GM18517 (cell line): ENCODE data around the gene POR.

Experiments
- ATAC-seq: cut with Tn5 transposase; IDR thresholded peaks from one replicate; pipeline ENCODE4 v1.9.1; 2021; ENCODE audit warnings: mild to moderate bottlenecking, moderate library complexity; ENCODE audit not compliant: unreplicated experiment

Gene POR

DNA sequence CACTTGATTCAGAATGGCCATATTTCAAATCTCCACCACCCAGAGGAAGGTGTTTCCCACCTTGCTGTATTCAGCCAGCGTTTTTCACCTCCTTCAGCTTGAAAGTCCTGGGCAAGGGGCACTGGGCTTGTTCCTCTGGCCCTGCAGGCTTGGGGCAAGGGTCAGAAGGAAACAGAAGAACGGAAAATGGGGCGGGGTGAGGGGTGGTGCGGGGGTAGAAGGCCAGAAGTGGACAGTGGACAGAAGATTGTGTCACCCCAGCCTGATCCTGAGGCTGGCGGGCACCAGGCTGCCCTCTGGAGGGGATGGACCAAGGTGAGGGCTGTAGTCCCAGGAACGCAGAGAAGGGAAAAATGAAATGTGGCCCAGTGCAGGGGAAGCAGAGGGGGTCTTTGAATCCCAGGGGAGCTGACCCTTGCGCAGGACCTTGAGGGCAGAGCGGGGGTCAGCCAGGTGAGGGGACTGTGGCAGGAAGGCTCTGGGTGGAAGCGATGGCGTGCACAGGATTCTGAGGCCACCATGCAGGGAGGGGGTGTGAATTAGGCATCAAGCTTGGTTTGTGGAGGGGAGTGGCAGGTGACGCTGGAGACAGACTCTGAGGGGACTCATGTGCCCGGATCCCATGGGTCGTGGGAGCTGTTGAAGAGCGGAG, 56.5 kb downstream of the POR start:
- ATAC-seq = no peak

DNA sequence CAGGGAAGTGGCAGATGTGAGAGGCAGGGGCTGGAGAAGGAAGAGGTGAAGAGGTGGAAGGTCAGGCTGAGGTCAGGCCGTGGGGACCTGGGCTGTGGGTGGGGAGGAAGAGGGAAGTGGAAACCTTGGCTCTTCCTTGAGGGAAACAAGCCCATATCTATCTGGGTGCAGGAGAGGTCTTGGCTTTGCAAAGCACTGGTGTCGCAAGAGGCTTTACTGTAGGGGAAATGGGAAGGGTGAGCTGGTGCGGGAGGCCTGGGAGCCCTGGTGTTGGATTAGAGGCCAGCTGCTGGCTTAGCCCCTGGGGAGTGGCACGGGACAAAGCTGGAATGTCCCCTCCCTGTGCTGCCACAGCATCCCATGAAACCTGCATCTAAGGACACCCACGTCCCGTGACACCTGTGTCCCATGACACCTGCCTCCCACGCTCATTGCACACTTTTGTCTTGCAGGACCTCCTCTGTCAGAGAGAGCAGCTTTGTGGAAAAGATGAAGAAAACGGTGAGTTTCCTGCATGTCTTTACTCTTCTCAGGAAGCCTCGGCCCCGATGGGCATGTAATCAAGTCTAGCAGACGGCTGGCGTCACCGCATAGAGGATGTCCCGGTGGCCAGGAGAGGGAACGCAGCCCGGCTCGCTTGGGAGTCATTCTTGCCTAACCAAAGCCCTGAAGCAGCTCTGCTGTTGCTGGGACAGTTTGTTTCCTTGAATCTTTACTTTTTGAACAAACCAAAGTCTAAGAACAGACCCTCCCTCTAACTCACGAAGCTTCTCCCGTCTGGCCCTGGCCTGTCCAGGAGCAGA, 57.2 kb downstream of the POR start:
- no peak for ATAC-seq

DNA sequence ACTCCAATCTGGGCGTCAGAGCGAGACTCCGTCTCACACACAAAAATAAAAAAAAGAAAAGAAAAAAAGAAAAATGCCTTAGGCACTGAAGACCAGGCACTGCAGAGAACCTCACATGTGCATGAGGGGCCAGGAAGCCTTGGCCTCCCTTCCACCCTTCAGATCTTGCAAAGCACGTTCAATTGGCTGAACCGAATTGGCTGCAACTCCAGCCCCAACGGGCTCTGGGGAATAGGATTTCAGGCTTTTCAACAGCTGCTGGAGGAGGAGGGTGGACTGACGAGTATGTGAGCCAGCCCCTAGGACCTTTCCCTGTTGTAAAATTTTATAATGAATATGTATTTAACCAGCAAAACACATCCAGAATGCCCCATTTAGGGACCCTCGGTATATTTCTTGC, 62.8 kb downstream of the POR start:
- no peak for ATAC-seq

- ATAC-seq = no peak
Measured at GRCh38 chr7:75979759-75980429, 64.9 kb downstream of the POR start.

DNA sequence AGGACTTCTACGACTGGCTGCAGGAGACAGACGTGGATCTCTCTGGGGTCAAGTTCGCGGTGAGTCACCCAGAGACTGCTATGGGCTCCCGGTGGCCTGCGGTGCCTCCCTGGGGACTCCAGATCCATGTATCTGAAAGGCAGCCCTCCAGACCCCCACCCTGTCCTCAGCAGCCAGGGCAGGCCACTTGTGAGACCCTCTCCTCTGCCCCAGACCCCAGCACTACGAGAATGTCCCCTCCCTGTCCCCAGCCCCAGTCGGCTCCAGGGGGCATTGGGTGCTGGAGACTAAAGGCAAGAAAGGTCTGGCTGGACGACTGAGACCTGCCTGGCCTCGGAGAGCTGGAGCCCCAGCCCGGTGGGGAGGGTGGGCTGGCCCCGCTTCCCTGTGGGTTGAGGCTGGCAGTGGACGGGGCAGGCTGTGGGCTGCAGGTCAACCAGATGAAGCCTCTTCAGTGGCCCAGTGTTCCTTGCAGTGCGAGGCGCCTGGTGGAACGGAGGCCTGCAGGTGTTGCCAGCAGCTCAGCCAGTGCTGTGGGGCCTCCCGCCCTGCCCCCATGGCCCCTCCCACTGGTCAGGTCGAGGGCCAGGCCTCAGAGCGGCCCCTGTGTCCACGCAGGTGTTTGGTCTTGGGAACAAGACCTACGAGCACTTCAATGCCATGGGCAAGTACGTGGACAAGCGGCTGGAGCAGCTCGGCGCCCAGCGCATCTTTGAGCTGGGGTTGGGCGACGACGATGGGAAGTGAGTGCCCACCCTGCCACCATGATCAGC, 65.7 kb downstream of the POR start:
- no peak for ATAC-seq

DNA sequence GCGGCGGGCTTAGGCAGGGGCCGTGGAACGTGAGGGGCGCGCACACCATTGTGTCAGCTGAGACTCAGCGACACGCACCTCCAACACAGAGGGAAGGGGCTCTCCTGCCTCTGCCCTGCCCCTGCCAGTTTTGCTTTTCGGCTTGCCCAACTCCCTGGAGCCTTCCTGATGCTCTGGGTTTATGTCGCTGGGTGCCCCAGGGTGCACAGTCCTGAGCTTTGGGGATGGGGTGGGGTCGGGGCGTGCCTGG, 66.2 kb downstream of the POR start:
- no peak for ATAC-seq

- no peak for ATAC-seq
Measured at GRCh38 chr7:75981453-75982305, 66.7 kb downstream of the POR start.

GRCh38 chr7:75982306-75983064, 67.5 kb downstream of the POR start:
- no peak for ATAC-seq

GRCh38 chr7:75983471-75984129, 68.6 kb downstream of the POR start:
- ATAC-seq = no peak

DNA sequence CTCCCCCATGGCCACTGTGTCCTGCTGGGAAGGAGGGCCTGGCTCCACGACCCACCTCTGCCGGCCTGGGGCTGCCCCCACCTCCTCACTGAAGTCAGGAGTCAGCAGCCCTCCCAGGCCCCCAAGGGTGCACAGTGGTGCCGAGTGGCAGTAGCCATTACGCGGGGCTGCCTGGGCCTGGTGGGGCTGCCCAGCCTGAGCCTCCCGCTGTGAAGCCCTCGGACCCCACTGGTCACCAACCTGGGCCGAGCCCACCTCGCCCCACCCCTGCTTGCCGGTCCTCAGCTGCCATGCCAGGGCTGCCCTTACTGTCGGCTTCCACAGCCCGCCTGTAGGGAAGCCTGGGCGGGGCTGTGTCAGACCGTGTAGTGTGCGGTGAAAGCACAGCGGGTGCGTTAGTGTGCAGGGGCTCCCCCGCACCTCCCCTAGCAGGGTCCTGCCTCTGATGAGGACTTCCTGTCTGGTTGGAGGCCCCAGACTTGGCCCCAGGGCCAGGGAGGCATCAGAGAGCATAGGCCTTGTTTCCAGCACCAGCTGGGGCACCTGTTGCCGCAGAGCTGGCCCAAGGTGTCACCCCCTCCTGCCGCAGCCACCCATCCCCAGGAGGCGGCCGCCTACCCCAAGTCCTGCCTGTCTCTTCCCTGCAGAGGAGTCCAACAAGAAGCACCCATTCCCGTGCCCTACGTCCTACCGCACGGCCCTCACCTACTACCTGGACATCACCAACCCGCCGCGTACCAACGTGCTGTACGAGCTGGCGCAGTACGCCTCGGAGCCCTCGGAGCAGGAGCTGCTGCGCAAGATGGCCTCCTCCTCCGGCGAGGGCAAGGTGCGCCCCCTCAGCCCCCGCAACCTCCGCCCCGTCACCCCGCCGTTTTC, 69.4 kb downstream of the POR start:
- ATAC-seq = no peak

DNA sequence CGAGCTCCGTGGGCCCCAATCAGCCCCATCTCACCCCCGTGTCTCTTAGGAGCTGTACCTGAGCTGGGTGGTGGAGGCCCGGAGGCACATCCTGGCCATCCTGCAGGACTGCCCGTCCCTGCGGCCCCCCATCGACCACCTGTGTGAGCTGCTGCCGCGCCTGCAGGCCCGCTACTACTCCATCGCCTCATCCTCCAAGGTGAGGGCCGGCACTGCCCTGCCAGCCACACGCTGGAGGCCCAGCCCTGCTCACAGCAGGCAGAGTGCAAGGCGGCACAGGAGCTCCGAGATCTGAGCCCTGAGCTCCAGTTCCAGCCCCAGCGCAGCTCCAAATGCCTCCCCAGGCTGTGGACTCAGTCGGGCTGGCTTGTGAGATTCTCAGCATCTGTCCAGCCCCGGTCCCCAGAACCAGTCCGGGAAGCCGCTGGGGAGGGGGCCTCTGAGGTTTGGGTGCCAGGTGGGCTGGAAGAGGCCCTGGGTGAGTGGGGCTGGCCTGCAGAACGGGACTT, 70.1 kb downstream of the POR start:
- ATAC-seq = no peak

DNA sequence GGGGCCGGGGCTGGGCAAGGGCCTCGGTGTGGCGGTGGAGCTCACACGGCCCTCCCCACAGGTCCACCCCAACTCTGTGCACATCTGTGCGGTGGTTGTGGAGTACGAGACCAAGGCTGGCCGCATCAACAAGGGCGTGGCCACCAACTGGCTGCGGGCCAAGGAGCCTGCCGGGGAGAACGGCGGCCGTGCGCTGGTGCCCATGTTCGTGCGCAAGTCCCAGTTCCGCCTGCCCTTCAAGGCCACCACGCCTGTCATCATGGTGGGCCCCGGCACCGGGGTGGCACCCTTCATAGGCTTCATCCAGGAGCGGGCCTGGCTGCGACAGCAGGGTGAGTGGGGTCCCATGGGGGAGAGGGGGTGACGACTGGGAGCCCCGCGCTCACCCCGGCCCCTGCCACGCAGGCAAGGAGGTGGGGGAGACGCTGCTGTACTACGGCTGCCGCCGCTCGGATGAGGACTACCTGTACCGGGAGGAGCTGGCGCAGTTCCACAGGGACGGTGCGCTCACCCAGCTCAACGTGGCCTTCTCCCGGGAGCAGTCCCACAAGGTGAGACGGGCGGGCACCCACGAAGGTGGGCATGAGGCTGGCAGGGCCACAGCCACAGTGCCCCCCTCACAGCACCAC, 70.7 kb downstream of the POR start:
- no peak for ATAC-seq

- no peak for ATAC-seq
Measured at GRCh38 chr7:75986147-75986781, 71.3 kb downstream of the POR start.

DNA sequence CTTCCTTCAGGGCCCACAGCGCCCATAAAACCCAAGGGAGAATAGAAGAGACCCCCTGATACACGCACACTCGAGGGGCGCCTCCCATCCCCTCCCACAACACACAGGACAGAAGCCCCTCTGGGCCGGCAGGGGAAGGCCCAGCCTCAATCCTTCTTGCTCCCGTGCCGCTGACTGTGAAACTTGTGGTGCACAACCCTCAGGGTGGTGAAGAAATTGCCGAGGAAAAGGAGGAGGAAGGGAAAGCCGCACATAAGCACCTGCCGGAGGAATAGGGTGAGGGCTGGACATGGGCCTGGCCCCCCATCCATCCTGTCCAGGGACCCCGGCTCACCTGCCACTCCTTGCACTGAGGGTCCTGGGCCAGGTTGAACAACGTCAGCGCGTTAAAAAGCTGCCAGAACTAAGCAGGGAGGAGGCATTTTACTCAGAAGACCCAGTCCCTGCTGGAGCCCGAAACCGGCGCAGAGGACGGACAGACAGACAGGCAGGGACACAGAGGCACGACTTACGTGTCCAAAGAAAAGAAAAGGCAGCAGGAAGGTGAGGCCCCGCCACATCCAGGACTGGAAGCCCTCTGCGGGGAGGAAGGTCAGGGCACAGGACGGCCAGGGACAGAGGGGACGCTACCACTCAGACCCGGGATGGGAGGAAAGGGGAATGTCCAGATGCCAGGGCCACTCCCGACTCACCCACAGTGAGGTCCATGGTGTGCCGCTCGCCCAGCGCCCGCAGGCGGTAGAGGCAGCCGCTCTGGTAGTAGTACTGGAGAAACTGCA, 72.3 kb downstream of the POR start:
- no peak for ATAC-seq

DNA sequence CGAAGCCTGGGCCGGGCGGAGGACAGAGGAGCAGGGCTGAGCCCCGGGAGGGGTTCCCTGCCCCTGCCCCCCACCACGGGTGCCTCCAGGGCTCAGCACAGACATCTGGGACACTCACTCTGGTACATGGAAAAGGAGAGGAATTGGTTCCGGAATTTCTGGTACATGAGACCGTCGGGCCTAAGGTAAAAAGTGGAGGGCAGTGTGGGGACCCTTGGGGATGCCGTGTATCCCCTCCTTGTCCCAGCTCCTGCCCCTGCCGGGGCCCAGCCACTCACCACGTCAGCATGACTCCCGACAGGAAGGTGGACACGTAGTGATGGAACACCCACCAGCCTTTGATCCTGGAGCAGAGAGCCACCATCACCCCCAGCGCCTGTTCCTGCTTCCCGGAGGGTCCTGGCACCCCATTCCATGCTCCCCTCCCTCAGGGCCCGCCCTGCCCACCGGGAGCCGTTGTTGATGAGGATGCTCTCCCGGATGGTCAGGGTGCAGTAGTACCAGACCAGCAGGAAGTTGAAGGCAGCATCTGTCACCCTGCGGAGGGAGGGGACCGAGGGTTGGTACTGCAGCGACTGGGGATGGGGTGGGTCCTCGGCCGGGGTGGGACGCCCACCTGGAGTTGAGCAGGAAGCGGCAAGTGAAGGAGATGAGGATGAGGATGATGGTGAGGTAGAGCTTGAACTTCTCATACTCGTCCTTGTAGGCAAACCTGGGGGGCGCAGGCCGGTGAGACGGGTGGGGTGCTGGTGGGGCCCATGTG, 73.0 kb downstream of the POR start:
- no peak for ATAC-seq
